K562 (cell line): ENCODE results near the gene MAST1. TPM values are rescaled to one million over a fixed set of nuclear protein-coding genes. Genes with fewer than 3 reads are reported as not detected.

ENCODE experiments used
- E2F6 ChIP-seq, 2 experiments: IDR thresholded peaks; 2 replicates each; pipeline ENCODE4 v1.6.1; 2011; ENCODE audit warnings: borderline replicate concordance in 1 of 2, control low read depth in 1 of 2, low read depth in 1 of 2, low read length in 1 of 2, mild to moderate bottlenecking in 1 of 2, mixed read lengths in 1 of 2, moderate library complexity in 1 of 2; ENCODE audit not compliant: insufficient read depth in 1 of 2, insufficient read length in 1 of 2, poor library complexity in 1 of 2, severe bottlenecking in 1 of 2; ENCODE audit errors: extremely low read depth in 1 of 2
- GTF2F1 ChIP-seq: IDR thresholded peaks from 2 replicates; pipeline ENCODE4 v1.6.1; 2011; ENCODE audit warnings: low read depth, low read length, improper control_type of control experiment
- IRF1 ChIP-seq: sonication (generic); formaldehyde crosslinking; IDR thresholded peaks from 2 replicates; pipeline ENCODE4 v1.8.0; 2022; ENCODE audit warnings: missing genetic modification reagents, mild to moderate bottlenecking, borderline replicate concordance
- MCM7 ChIP-seq, 2 experiments: fragments of 450-650 bp; IDR thresholded peaks; 2 replicates each; pipeline ENCODE4 v1.6.1; 2016 to 2018
- NFE2 ChIP-seq: IDR thresholded peaks from 2 replicates; pipeline ENCODE4 v1.6.1; 2014; ENCODE audit warnings: antibody characterized with exemption, low read depth
- NFIX ChIP-seq: fragments of 250-450 bp; sonication (Bioruptor Pico); IDR thresholded peaks from 2 replicates; pipeline ENCODE4 v1.4.0; 2020; ENCODE audit warnings: low read depth, mild to moderate bottlenecking, moderate library complexity
- POLR2AphosphoS2 ChIP-seq: IDR thresholded peaks from 2 replicates; pipeline ENCODE4 v1.6.1; 2012; ENCODE audit warnings: low read length, improper control_type of control experiment
- PRPF4 ChIP-seq: fragments of 200-400 bp; formaldehyde crosslinking; IDR thresholded peaks from one replicate; pipeline ENCODE4 v1.6.1; 2017; ENCODE audit warnings: low read length, low read depth, mild to moderate bottlenecking; ENCODE audit not compliant: insufficient read depth, poor library complexity, severe bottlenecking
- PTBP1 ChIP-seq: fragments of 200-400 bp; formaldehyde crosslinking; IDR thresholded peaks from 2 replicates; pipeline ENCODE4 v1.6.1; 2017; ENCODE audit warnings: low read depth, low read length
- XRCC4 ChIP-seq: IDR thresholded peaks from one replicate; pipeline ENCODE4 v1.6.1; 2011; ENCODE audit not compliant: insufficient read depth, insufficient read length; ENCODE audit errors: extremely low read depth
- ZKSCAN8 ChIP-seq: fragments of 200-800 bp; sonication (Bioruptor generic); IDR thresholded peaks from 2 replicates; pipeline ENCODE4 v1.6.1; 2016; ENCODE audit warnings: missing genetic modification characterization, missing compliant biosample characterization
- ZNF197 ChIP-seq: fragments of 200-800 bp; sonication (Bioruptor generic); IDR thresholded peaks from 2 replicates; pipeline ENCODE4 v1.6.1; 2016; ENCODE audit warnings: low read depth, missing genetic modification characterization, missing compliant biosample characterization
- polyA plus RNA-seq, 8 experiments: library from polyadenylated mRNA; depleted of rRNA in 4 of 8; stranded (reverse) in 5 of 8; unstranded in 3 of 8; fragments of >200 nt; fragmentation: Nextera tagmentation in 2 of 8; fragmentation: Illumina TruSeq in 1 of 8; extraction: Ambion mirVana in 2 of 8; extraction: Trizol in 1 of 8; gene quantifications; 2 replicates each; pipeline versions ENCODE4 v1.2.1 to v1.2.3, GENCODE V29; 2011 to 2014; ENCODE audit warnings: inconsistent platforms in 1 of 8, missing spikeins in 1 of 8
- total RNA-seq, 7 experiments: library from RNA; depleted of rRNA in 6 of 7; stranded (reverse); fragments of >200 nt in 6 of 7; fragmentation: Illumina TruSeq in 2 of 7; extraction: Trizol in 2 of 7; gene quantifications; 2 replicates each; pipeline versions ENCODE4 v1.2.1 to v1.2.3, GENCODE V29; 2011 to 2021; ENCODE audit warnings: low replicate concordance in 1 of 7
- TF ChIP-seq, protein P1 (sequence below): fragments of 450-650 bp; IDR thresholded peaks from 2 replicates; pipeline ENCODE4 v1.6.1; 2016; ENCODE audit warnings: low read depth
- TF ChIP-seq, protein P2 (sequence below): fragments of 450-650 bp; IDR thresholded peaks from 2 replicates; pipeline ENCODE4 v1.6.1; 2016; ENCODE audit warnings: borderline replicate concordance

Gene MAST1
- total and polyA plus RNA-seq, 9 of the 15 experiments (the other 6 are each of a cell fraction or from before 2014, with no cell fraction given) = 0.48 to 10.3 (median 3.9) TPM

DNA sequence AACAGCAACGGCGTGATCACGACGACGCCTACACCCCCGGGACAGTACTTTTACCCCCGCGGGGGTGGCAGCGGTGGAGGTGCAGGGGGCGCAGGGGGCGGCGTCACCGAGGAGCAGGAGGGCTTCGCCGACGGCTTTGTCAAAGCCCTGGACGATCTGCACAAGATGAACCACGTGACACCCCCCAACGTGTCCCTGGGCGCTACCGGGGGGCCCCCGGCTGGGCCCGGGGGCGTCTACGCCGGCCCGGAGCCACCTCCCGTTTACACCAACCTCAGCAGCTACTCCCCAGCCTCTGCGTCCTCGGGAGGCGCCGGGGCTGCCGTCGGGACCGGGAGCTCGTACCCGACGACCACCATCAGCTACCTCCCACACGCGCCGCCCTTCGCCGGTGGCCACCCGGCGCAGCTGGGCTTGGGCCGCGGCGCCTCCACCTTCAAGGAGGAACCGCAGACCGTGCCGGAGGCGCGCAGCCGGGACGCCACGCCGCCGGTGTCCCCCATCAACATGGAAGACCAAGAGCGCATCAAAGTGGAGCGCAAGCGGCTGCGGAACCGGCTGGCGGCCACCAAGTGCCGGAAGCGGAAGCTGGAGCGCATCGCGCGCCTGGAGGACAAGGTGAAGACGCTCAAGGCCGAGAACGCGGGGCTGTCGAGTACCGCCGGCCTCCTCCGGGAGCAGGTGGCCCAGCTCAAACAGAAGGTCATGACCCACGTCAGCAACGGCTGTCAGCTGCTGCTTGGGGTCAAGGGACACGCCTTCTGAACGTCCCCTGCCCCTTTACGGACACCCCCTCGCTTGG, 46.1 kb upstream of the MAST1 start (continued):
- TF ChIP-seq E2F6 (IDR thresholded peaks at IDR 0.05; ENCODE audit: borderline replicate concordance in 1 of 2, extremely low read depth in 1 of 2, insufficient read depth in 1 of 2, insufficient read length in 1 of 2, low read depth in 1 of 2, low read length in 1 of 2, poor library complexity in 1 of 2, severe bottlenecking in 1 of 2) (peak; percentile 76), GTF2F1 (no peak), NFE2 (no peak), IRF1 (CRISPR knock-in tag) (no peak; the same call in 1 of the 2 replicates), ZNF197 (CRISPR knock-in tag) (peak; percentile 28; the same call in 1 of the 2 replicates), POLR2AphosphoS2 (no peak), PTBP1 (peak; percentile 49; the same call in 1 of the 2 replicates), ZKSCAN8 (no peak), MCM7 (IDR thresholded peaks at IDR 0.05) (no peak), XRCC4 (no peak), PRPF4 (peak; percentile 88), NFIX (CRISPR knock-in tag) (no peak)
- TF ChIP-seq, protein P1, sequence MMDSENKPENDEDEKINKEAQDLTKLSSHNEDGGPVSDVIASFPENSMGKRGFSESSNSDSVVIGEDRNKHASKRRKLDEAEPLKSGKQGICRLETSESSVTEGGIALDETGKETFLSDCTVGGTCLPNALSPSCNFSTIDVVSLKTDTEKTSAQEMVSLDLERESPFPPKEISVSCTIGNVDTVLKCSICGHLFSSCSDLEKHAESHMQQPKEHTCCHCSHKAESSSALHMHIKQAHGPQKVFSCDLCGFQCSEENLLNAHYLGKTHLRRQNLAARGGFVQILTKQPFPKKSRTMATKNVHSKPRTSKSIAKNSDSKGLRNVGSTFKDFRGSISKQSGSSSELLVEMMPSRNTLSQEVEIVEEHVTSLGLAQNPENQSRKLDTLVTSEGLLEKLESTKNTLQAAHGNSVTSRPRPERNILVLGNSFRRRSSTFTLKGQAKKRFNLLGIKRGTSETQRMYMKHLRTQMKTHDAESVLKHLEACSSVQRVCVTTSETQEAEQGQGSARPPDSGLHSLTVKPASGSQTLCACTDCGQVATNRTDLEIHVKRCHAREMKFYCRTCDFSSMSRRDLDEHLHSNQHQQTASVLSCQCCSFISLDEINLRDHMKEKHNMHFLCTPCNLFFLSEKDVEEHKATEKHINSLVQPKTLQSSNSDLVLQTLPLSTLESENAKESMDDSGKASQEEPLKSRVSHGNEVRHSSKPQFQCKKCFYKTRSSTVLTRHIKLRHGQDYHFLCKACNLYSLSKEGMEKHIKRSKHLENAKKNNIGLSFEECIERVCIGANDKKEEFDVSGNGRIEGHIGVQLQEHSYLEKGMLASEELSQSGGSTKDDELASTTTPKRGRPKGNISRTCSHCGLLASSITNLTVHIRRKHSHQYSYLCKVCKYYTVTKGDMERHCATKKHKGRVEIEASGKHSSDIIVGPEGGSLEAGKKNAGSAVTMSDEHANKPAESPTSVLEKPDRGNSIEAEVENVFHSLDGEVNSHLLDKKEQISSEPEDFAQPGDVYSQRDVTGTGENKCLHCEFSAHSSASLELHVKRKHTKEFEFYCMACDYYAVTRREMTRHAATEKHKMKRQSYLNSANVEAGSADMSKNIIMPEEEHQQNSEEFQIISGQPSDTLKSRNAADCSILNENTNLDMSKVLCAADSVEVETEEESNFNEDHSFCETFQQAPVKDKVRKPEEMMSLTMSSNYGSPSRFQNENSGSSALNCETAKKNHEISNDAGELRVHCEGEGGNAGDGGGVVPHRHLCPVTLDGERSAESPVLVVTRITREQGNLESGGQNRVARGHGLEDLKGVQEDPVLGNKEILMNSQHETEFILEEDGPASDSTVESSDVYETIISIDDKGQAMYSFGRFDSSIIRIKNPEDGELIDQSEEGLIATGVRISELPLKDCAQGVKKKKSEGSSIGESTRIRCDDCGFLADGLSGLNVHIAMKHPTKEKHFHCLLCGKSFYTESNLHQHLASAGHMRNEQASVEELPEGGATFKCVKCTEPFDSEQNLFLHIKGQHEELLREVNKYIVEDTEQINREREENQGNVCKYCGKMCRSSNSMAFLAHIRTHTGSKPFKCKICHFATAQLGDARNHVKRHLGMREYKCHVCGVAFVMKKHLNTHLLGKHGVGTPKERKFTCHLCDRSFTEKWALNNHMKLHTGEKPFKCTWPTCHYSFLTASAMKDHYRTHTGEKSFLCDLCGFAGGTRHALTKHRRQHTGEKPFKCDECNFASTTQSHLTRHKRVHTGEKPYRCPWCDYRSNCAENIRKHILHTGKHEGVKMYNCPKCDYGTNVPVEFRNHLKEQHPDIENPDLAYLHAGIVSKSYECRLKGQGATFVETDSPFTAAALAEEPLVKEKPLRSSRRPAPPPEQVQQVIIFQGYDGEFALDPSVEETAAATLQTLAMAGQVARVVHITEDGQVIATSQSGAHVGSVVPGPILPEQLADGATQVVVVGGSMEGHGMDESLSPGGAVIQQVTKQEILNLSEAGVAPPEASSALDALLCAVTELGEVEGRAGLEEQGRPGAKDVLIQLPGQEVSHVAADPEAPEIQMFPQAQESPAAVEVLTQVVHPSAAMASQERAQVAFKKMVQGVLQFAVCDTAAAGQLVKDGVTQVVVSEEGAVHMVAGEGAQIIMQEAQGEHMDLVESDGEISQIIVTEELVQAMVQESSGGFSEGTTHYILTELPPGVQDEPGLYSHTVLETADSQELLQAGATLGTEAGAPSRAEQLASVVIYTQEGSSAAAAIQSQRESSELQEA = no peak
- TF ChIP-seq, protein P2, sequence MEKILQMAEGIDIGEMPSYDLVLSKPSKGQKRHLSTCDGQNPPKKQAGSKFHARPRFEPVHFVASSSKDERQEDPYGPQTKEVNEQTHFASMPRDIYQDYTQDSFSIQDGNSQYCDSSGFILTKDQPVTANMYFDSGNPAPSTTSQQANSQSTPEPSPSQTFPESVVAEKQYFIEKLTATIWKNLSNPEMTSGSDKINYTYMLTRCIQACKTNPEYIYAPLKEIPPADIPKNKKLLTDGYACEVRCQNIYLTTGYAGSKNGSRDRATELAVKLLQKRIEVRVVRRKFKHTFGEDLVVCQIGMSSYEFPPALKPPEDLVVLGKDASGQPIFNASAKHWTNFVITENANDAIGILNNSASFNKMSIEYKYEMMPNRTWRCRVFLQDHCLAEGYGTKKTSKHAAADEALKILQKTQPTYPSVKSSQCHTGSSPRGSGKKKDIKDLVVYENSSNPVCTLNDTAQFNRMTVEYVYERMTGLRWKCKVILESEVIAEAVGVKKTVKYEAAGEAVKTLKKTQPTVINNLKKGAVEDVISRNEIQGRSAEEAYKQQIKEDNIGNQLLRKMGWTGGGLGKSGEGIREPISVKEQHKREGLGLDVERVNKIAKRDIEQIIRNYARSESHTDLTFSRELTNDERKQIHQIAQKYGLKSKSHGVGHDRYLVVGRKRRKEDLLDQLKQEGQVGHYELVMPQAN = peak; percentile 68
